Caco-2 (cell line): ENCODE measurements around the gene GGACT. TPM values are rescaled to one million over a fixed set of nuclear protein-coding genes. Genes with fewer than 3 reads are reported as not detected.

ENCODE experiments used
- BruUV-seq: library from RNA; stranded (reverse); fragments of 400-500 nt; replicated peaks from 2 replicates; lab custom pipeline; 2021; lab: Mats Ljungman, UMichigan
- CTCF ChIA-PET: fragments of 300-600 bp; sonication (Branson Sonifier 250); formaldehyde crosslinking; loops from one replicate; lab custom pipeline; 2022; ENCODE audit warnings: antibody characterized with exemption; lab: Charles Lee
- POLR2A ChIA-PET: fragments of 300-600 bp; sonication (Branson Sonifier 250); formaldehyde crosslinking; loops from one replicate; lab custom pipeline; 2022; ENCODE audit warnings: antibody characterized with exemption; lab: Charles Lee
- DNase-seq, 2 experiments: peaks; one replicate each; pipeline versions ENCODE4 v3.0.0 to v3.0.0-alpha.2; 2020 to 2022
- H3K27me3 ChIP-seq: replicated peaks from 2 replicates; pipeline ENCODE4 v1.6.0; 2011; ENCODE audit warnings: low read length; ENCODE audit not compliant: control insufficient read depth, insufficient read depth
- H3K36me3 ChIP-seq: 2 replicates; pipeline ENCODE4 v1.5.1; 2011; ENCODE audit warnings: low read length; ENCODE audit not compliant: control insufficient read depth, insufficient read depth
- H3K4me1 ChIP-seq: fragments of 250-450 bp; sonication (Bioruptor Pico); 2 replicates; pipeline ENCODE4 v1.5.1; 2020; ENCODE audit warnings: mild to moderate bottlenecking
- H3K4me3 ChIP-seq: 2 replicates; pipeline ENCODE4 v1.5.1; 2011; ENCODE audit warnings: low read depth, mild to moderate bottlenecking, control low read depth, low read length
- H3K9me3 ChIP-seq: fragments of 250-450 bp; sonication (Bioruptor Pico); 2 replicates; pipeline ENCODE4 v1.5.1; 2020; ENCODE audit warnings: mild to moderate bottlenecking, moderate library complexity
- H3K27ac Mint-ChIP-seq: one replicate; pipeline ENCODE4 v1.8.0; 2022; ENCODE audit warnings: mixed read lengths; ENCODE audit not compliant: unreplicated experiment
- H3K27me3 Mint-ChIP-seq: one replicate; pipeline ENCODE4 v1.8.0; 2022; ENCODE audit warnings: mixed read lengths; ENCODE audit not compliant: insufficient read depth, unreplicated experiment
- H3K36me3 Mint-ChIP-seq: one replicate; pipeline ENCODE4 v1.8.0; 2022; ENCODE audit warnings: mild to moderate bottlenecking, mixed read lengths; ENCODE audit not compliant: insufficient read depth, unreplicated experiment
- H3K4me1 Mint-ChIP-seq: one replicate; pipeline ENCODE4 v1.8.0; 2022; ENCODE audit warnings: low read depth, mixed read lengths; ENCODE audit not compliant: unreplicated experiment
- H3K4me3 Mint-ChIP-seq: one replicate; pipeline ENCODE4 v1.8.0; 2022; ENCODE audit warnings: mild to moderate bottlenecking, moderate library complexity, mixed read lengths; ENCODE audit not compliant: unreplicated experiment
- H3K9me3 Mint-ChIP-seq: one replicate; pipeline ENCODE4 v1.8.0; 2022; ENCODE audit warnings: mixed read lengths; ENCODE audit not compliant: unreplicated experiment
- CTCF ChIP-seq, 2 experiments: fragments of 200-600 bp in 1 of 2; IDR thresholded peaks; 1 replicate in 1 of 2; 2 replicates in 1 of 2; pipeline versions ENCODE4 v1.5.1 to v1.8.0; 2011 to 2022; ENCODE audit warnings: antibody characterized with exemption in 1 of 2, control low read depth in 1 of 2, inconsistent platforms in 1 of 2, low read depth in 1 of 2, low read length in 1 of 2, mild to moderate bottlenecking in 1 of 2, moderate library complexity in 1 of 2; ENCODE audit not compliant: insufficient read depth in 1 of 2, severe bottlenecking in 1 of 2, unreplicated experiment in 1 of 2
- intact Hi-C: fragments of 100-400 bp; cut with micrococcal nuclease; formaldehyde crosslinking; loops from one replicate; pipeline ENCODE4 v1.10.0; 2022; ENCODE audit not compliant: unreplicated experiment
- total RNA-seq: library from RNA; stranded (reverse); gene quantifications from 2 replicates; pipeline ENCODE4 v1.2.3, GENCODE V29; 2022

Gene GGACT
- total RNA-seq, 1 experiment from 2014 or later = 3.6 TPM

GRCh38 chr13:100559886-100560285 is 28.7 kb downstream of the GGACT start:
- Histone ChIP-seq H3K4me1 (no peaks in the 10 kb centered on the region), H3K9me3 (no peaks in the 10 kb centered on the region), H3K4me3 (no peak overlapping the region), H3K27me3 (no peaks in the 10 kb centered on the region), H3K36me3 (no peaks in the 10 kb centered on the region)
- H3K4me3 Mint-ChIP-seq = no peak overlapping the region
- no peaks in the 10 kb centered on the region for H3K9me3 Mint-ChIP-seq
- POLR2A ChIA-PET = no interaction called here
- intact Hi-C loops = no loop called here
- DNase-seq = no peak
- TF ChIP-seq CTCF (IDR thresholded peaks at IDR 0.05; ENCODE audit: insufficient read depth in 1 of 2, low read depth in 1 of 2, low read length in 1 of 2, severe bottlenecking in 1 of 2, unreplicated experiment in 1 of 2) = no peak
- CTCF ChIA-PET = no interaction called here
- H3K4me1 Mint-ChIP-seq = no peaks in the 10 kb centered on the region
- no peaks in the 10 kb centered on the region for H3K36me3 Mint-ChIP-seq
- BruUV-seq = no TSS peak
- H3K27me3 Mint-ChIP-seq = peaks cover 6% of the 10 kb centered on the region
- H3K27ac Mint-ChIP-seq = no peak overlapping the region

- TF ChIP-seq CTCF (IDR thresholded peaks at IDR 0.05; ENCODE audit: insufficient read depth in 1 of 2, low read depth in 1 of 2, low read length in 1 of 2, severe bottlenecking in 1 of 2, unreplicated experiment in 1 of 2) = no peak
- peaks cover 7% of the 10 kb centered on the region for H3K27me3 Mint-ChIP-seq
- no peaks in the 10 kb centered on the region for H3K36me3 ChIP-seq
- DNase-seq = no peak
- BruUV-seq = no TSS peak
- no peaks in the 10 kb centered on the region for H3K4me1 ChIP-seq
- ChIA-PET CTCF (no interaction called here), POLR2A (no interaction called here)
- intact Hi-C loops = no loop called here
- H3K9me3 ChIP-seq = no peaks in the 10 kb centered on the region
- no peaks in the 10 kb centered on the region for H3K36me3 Mint-ChIP-seq
- H3K4me1 Mint-ChIP-seq = no peaks in the 10 kb centered on the region
- H3K27ac Mint-ChIP-seq = no peak overlapping the region
- H3K4me3 ChIP-seq = no peak overlapping the region
- no peaks in the 10 kb centered on the region for H3K27me3 ChIP-seq
- H3K4me3 Mint-ChIP-seq = no peak overlapping the region
- no peaks in the 10 kb centered on the region for H3K9me3 Mint-ChIP-seq
Observed at GRCh38 chr13:100552755-100553154, 35.8 kb downstream of the GGACT start.

GRCh38 chr13:100549316-100549715 is 39.3 kb downstream of the GGACT start:
- Mint-ChIP-seq H3K27me3 (no peaks in the 10 kb centered on the region), H3K9me3 (no peaks in the 10 kb centered on the region), H3K4me1 (no peaks in the 10 kb centered on the region), H3K4me3 (no peak overlapping the region), H3K36me3 (no peaks in the 10 kb centered on the region), H3K27ac (no peak overlapping the region)
- ChIA-PET POLR2A (no interaction called here), CTCF (no interaction called here)
- no peak for TF ChIP-seq CTCF (IDR thresholded peaks at IDR 0.05; ENCODE audit: insufficient read depth in 1 of 2, low read depth in 1 of 2, low read length in 1 of 2, severe bottlenecking in 1 of 2, unreplicated experiment in 1 of 2)
- no peaks in the 10 kb centered on the region for H3K4me1 ChIP-seq
- no peaks in the 10 kb centered on the region for H3K36me3 ChIP-seq
- no peak for DNase-seq
- H3K27me3 ChIP-seq = no peaks in the 10 kb centered on the region
- intact Hi-C loops = loop anchor here (10.0 kb wide), 1 partner anchor 895 kb away; no protein-coding TSS in a partner anchor
- no peak overlapping the region for H3K4me3 ChIP-seq
- no TSS peak for BruUV-seq
- no peaks in the 10 kb centered on the region for H3K9me3 ChIP-seq
